AG04449 (cell line): ENCODE data around the gene DENND1B.

Experiments
- CTCF ChIA-PET: fragments of 350-600 bp; formaldehyde crosslinking; extraction: SDS; loops from one replicate; lab custom pipeline; 2021; ENCODE audit warnings: antibody characterized with exemption; lab: Yijun Ruan, JAX
- POLR2A ChIA-PET: fragments of 400-600, 350-600 bp; formaldehyde crosslinking; extraction: SDS; loops from one replicate; lab custom pipeline; 2020; ENCODE audit warnings: antibody characterized with exemption, inconsistent platforms; lab: Yijun Ruan, JAX
- DNase-seq: peaks from one replicate; pipeline ENCODE4 v3.0.0-alpha.2; 2010; ENCODE audit warnings: low read depth, low spot score
- H3K4me3 ChIP-seq: 2 replicates; pipeline ENCODE4 v1.5.1; 2011; ENCODE audit warnings: low read depth, mild to moderate bottlenecking, control low read depth, low read length
- TF ChIP-seq, protein P1 (sequence below): IDR thresholded peaks from one replicate; pipeline ENCODE4 v1.5.1; 2011; ENCODE audit warnings: mild to moderate bottlenecking, moderate library complexity, low read length, control low read depth, inconsistent platforms; ENCODE audit not compliant: insufficient read depth; ENCODE audit errors: missing control alignments

Gene DENND1B

DNA sequence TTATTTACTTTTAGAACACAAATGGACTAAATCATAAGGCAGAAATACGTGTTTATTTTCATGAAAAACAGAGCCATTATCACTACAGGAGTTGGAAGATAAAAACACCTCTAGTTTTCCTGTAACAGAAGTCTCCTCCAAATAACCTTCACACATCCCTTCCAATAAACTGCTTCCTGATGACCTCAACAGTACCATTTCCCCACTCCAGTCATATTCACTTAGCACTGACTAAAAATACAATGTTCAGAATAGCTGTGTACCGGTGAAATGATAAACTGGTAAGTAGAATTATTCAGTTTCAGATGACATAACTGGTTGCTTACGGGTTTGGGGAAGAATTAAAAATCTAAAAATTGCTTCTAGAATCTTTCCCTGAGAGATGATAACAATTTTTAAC is 137.9 kb downstream of the DENND1B start:
- no peak overlapping the region for H3K4me3 ChIP-seq
- TF ChIP-seq, protein P1, sequence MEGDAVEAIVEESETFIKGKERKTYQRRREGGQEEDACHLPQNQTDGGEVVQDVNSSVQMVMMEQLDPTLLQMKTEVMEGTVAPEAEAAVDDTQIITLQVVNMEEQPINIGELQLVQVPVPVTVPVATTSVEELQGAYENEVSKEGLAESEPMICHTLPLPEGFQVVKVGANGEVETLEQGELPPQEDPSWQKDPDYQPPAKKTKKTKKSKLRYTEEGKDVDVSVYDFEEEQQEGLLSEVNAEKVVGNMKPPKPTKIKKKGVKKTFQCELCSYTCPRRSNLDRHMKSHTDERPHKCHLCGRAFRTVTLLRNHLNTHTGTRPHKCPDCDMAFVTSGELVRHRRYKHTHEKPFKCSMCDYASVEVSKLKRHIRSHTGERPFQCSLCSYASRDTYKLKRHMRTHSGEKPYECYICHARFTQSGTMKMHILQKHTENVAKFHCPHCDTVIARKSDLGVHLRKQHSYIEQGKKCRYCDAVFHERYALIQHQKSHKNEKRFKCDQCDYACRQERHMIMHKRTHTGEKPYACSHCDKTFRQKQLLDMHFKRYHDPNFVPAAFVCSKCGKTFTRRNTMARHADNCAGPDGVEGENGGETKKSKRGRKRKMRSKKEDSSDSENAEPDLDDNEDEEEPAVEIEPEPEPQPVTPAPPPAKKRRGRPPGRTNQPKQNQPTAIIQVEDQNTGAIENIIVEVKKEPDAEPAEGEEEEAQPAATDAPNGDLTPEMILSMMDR = no peak
- ChIA-PET CTCF (interaction anchor here (1.4 to 1.8 kb wide), 2 partner anchors 18 to 231 kb away, joined by 3 to 6 read pairs; no protein-coding TSS in a partner anchor), POLR2A (no interaction called here)
- DNase-seq = no peak

DNA sequence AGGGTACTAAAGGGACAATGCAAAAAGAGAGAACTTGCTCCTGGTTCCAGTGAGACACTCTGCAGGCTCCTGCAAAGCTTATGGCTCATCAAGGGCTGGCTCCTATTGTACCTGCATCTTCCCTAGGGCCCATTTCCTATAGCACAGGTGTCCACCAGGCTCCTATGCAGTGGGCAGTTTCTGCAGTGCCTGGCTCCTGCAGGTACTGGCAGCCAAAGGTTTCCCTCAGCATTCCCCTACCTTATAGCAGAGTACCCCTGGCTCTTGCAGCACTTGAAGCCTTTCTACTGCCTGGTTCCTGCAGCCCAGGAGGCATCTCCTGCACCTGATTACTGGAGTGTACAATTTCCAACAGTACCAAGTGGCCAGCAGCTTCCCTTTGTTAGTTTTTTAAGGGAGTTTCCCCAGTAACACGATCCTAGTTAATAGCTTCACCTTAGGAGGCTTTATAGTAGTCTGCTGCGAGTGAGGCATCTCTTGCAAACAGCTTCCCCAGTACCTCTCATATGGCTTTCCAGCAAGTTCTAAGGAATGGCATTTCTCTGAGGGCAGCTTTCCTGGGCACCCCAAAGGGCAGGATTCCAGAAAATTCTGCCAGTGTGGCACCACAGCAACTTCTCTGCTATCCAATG is 141.7 kb downstream of the DENND1B start:
- CTCF ChIA-PET = interaction anchor here (0.8 to 3.0 kb wide), 3 partner anchors 15 to 235 kb away, joined by 3 to 13 read pairs (median 9); no protein-coding TSS in a partner anchor
- DNase-seq = no peak

DNA sequence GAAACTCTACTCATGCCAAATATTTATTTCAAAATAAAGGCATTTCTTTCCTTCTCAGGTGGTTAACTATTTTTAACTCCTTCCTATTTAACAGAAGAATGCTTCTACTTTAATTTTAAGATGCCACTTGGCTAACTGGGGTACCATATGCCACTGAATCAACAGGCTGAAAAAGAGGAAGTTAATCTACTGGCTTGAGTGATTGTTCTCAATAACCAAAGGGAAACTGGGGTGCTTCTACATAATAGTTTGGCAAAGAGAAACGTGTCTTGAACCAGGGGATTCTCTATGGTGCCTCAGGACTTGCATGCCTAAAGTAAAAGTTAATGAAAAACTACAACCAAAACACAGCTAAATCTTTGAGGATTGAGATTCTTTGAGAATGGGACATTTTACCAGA is 142.6 kb downstream of the DENND1B start:
- ChIA-PET CTCF (interaction anchor here (1.4 kb wide), 1 partner anchor 18 kb away, joined by 9 read pairs; no protein-coding TSS in a partner anchor), POLR2A (no interaction called here)
- no peak for DNase-seq
- no peak overlapping the region for H3K4me3 ChIP-seq
- TF ChIP-seq, protein P1 = no peak

More for the DNA sequence above, 141.7 kb downstream of the DENND1B start:
- TF ChIP-seq, protein P1 = no peak
- POLR2A ChIA-PET = no interaction called here
- H3K4me3 ChIP-seq = no peak overlapping the region

DNA sequence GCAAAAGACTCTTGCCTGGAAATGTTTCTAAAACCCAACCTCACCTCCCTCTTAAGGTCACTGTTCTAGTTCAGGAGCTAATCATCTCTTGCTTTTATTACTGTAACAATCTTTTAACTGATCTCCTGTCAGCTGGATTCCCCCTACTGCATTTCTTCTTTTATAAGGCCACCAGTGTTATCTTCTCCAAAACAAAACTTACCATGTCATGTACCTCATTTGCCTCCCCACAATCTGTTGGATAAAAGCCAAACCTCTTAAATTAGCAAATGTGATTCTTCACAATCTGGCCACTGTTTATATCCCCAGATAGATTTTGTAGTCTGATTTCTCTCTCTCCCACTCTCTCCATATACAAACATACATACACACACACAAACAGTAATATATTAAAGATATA is 143.3 kb downstream of the DENND1B start:
- ChIA-PET CTCF (no interaction called here), POLR2A (no interaction called here)
- TF ChIP-seq, protein P1 = no peak
- no peak overlapping the region for H3K4me3 ChIP-seq
- DNase-seq = no peak

DNA sequence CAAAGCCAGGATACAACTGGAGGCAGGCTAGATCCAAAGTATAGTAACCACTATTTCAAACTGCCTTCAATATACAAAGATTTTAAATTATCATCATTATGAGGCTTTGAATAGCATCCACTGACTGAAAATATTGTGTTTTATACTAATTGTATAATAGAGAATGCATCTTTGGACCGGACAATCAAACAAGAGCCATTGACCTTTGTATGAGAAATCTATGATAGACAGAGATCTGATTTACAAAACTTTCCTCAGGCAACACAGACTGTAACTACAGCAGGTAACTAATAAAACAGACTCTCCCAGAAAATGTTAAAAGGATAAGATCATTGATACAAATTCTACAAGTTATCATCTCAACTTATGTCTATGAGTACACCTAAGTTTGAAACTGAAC is 152.9 kb downstream of the DENND1B start:
- ChIA-PET POLR2A (no interaction called here), CTCF (interaction anchor here (0.6 to 9.8 kb wide), 2 partner anchors 247 to 294 kb away, joined by 3 to 147 read pairs; partner anchors contain the start of gene LHX9)
- no peak for DNase-seq
- H3K4me3 ChIP-seq = no peak overlapping the region
- TF ChIP-seq, protein P1 = no peak

DNA sequence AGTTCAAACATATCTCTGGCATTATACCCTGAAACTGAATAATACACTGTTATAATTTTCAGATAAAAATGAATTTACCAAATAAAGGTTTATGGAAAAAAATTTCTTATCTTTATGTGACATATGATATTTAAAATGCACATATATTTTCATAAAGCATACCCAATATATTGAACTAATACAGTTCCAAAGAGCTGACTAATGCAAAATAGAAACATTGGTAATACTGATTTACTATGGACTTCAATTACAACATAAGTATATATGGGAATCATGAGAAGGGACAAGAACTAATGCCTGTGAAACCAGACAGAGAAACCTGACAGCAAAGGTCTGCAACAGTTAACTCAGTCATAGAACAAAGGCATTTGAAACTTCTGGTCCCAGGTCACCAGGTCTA is 153.5 kb downstream of the DENND1B start:
- no peak overlapping the region for H3K4me3 ChIP-seq
- CTCF ChIA-PET = interaction anchor here (9.8 kb wide), 1 partner anchor 295 kb away, joined by 147 read pairs; the partner anchor contains the start of gene LHX9
- TF ChIP-seq, protein P1 = no peak
- POLR2A ChIA-PET = no interaction called here
- no peak for DNase-seq
